AG10803 (cell line): ENCODE measurements around the gene DOCK8.

Experiments
- DNase-seq: peaks from one replicate; pipeline ENCODE4 v3.0.0; 2010; ENCODE audit warnings: low read depth
- H3K4me3 ChIP-seq: 2 replicates; pipeline ENCODE4 v1.5.1; 2011; ENCODE audit warnings: mild to moderate bottlenecking, low read length, control low read depth
- CTCF ChIP-seq: conservative IDR thresholded peaks from 2 replicates; pipeline ENCODE4 v1.5.1; 2011; ENCODE audit warnings: mild to moderate bottlenecking, low read length, control low read depth, inconsistent platforms

The DOCK8 gene

GRCh38 chr9:389159-389558 is 174.5 kb downstream of the DOCK8 start:
- DNase-seq: no peak
- TF ChIP-seq CTCF: no peak
- no peak overlapping the region for H3K4me3 ChIP-seq

DNA sequence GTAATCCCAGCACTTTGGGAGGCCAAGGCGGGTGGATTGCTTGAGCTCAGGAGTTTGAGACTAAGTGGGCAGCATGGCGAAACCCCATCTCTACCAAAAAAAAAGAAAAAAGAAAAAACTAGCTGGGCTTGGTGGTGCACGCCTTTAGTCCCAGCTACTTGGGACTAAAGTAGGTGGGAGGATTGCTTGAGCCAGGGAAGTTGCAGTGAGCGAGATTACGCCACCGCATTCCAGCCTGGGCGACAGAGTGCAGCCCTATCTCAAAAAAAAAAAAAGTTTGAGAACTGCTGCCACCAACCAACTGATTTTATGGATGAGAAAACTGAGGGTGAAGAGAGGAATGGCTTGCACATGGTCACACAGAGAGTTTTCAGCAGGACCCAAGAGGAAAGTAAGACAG is 175.1 kb downstream of the DOCK8 start:
- no peak for DNase-seq
- H3K4me3 ChIP-seq: no peak overlapping the region
- no peak for TF ChIP-seq CTCF

- no peak for DNase-seq
- H3K4me3 ChIP-seq: no peak overlapping the region
- TF ChIP-seq CTCF: no peak
These were observed 177.6 kb downstream of the DOCK8 start for GRCh38 chr9:392077-392804.

DNA sequence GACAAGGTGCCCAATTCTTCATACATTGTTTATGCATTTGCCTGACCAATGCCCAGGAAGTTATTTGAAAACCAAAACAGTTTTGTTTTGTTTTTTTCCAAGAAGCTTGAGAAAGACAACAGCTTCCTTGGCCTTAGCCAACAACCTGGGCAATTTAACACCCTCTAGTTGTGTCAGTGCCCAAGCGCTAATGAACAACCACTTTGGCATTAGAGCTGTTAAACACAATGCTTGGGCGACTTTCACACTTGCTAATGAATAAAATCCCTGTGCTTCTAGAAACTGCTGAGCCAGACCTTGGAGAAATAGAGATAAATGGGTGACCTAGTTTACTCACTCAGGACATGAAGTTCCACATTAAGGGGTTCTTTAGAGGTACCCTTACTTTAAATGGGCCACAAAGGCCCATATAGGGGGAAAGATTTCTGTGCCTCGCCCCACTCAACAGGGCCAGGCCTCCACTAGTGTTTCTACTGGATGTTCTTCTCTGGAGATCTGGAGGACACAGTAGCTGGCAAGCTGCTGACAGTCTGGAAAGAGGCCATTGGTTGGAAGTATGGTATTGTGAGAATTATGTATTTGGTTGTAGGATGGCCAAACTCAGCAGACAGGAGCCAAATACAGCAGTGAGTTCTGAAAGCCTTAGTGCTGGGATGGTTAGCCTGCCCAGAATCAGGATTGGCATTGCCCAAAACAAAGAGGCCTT is 179.8 kb downstream of the DOCK8 start:
- DNase-seq: no peak
- TF ChIP-seq CTCF: no peak
- no peak overlapping the region for H3K4me3 ChIP-seq

DNA sequence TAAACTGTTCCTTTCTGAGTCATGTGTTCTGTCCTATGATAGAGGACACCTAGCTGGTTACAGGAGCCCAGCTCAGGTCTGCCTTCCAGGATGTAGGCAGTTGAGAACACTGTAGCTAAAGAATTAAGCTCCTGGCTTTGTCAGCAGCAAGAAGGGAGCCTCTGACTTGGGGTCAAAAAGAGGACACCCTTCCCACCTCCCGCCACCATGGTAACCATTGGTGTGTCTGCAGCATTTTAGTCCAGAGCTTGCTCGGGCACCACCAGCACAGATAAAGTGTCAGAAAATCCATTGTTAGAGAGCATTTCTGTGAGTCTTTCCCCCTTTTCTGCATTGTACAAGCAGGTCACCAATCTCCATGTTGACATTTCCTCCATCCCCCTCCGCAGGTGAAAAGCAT is 181.7 kb downstream of the DOCK8 start:
- TF ChIP-seq CTCF: no peak
- no peak overlapping the region for H3K4me3 ChIP-seq
- no peak for DNase-seq

GRCh38 chr9:398085-398484 is 183.4 kb downstream of the DOCK8 start:
- no peak for TF ChIP-seq CTCF
- H3K4me3 ChIP-seq: no peak overlapping the region
- no peak for DNase-seq

DNA sequence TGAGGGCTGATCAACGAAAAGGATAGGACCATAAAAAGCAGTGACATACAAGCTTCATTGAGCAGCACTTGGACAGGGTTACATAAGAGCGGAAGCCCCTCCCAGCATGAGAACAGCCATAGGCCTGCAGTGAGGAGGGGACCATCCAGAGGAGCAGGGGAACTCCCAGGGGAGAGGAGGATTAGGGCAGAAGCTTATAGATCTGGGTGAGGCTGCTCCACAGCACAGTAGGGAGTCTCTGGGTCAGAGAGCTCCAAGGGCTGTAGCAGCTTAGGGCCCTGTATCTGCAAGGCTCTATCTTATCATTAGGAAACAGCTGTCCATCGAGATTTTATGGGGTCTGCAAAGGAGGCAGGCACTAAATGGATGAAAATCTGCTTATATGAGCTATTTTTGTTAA is 186.6 kb downstream of the DOCK8 start:
- no peak for DNase-seq
- TF ChIP-seq CTCF: no peak
- H3K4me3 ChIP-seq: no peak overlapping the region
